IPS DF 6.9 (cell line): ENCODE results near the gene IRAK3.
A peak's percentile ranks its signal among the peaks of the same experiment; 100 is the strongest.

ENCODE experiments used
- DNase-seq: peaks from one replicate; pipeline ENCODE4 v3.0.0-alpha.2; 2013; ENCODE audit warnings: low read depth, low spot score
- H3K27ac ChIP-seq: one replicate; pipeline ENCODE4 v1.5.1; 2013; ENCODE audit warnings: low read length, control low read depth
- H3K27me3 ChIP-seq: 2 replicates; pipeline ENCODE4 v1.6.1; 2013; ENCODE audit warnings: mild to moderate bottlenecking, low read length; ENCODE audit not compliant: control insufficient read depth, insufficient read depth
- H3K36me3 ChIP-seq: 2 replicates; pipeline ENCODE4 v1.6.1; 2013; ENCODE audit warnings: low read length; ENCODE audit not compliant: control insufficient read depth, insufficient read depth
- H3K4me1 ChIP-seq: 2 replicates; pipeline ENCODE4 v1.6.1; 2013; ENCODE audit warnings: low read length; ENCODE audit not compliant: control insufficient read depth, insufficient read depth
- H3K4me3 ChIP-seq: 2 replicates; pipeline ENCODE4 v1.5.1; 2013; ENCODE audit warnings: mild to moderate bottlenecking, low read length
- H3K9me3 ChIP-seq: 2 replicates; pipeline ENCODE4 v1.6.1; 2013; ENCODE audit warnings: low read length, inconsistent platforms; ENCODE audit not compliant: control insufficient read depth, insufficient read depth
- WGBS: extraction: QIAGEN DNeasy Blood & Tissue Kit; methylation state at CpG from one replicate; pipeline ENCODE4 v1.1.7; 2013; ENCODE audit warnings: mixed read lengths, missing lambda C conversion rate; ENCODE audit not compliant: insufficient read length, insufficient coverage; 5-methylcytosine and 5-hydroxymethylcytosine counted together

Gene IRAK3

GRCh38 chr12:66258011-66258410 lies 69.0 kb downstream of the IRAK3 start:
- Histone ChIP-seq H3K36me3 (no peaks in the 10 kb centered on the region), H3K27ac (no peak overlapping the region), H3K27me3 (no peaks in the 10 kb centered on the region), H3K4me1 (no peaks in the 10 kb centered on the region; the same call in 1 of the 2 replicates), H3K9me3 (no peaks in the 10 kb centered on the region), H3K4me3 (no peak overlapping the region)
- no peak for DNase-seq
- WGBS: no CpG with 5 or more reads among the region's 3 CpGs

GRCh38 chr12:66262737-66263136 lies 73.7 kb downstream of the IRAK3 start:
- no peak overlapping the region for H3K4me3 ChIP-seq

GRCh38 chr12:66268562-66268961 lies 79.5 kb downstream of the IRAK3 start:
- no peak for DNase-seq
- Histone ChIP-seq H3K27ac (no peak overlapping the region), H3K4me1 (peaks cover 2% of the 10 kb centered on the region; the same call in 1 of the 2 replicates), H3K27me3 (no peaks in the 10 kb centered on the region), H3K36me3 (no peaks in the 10 kb centered on the region), H3K9me3 (no peaks in the 10 kb centered on the region), H3K4me3 (no peak overlapping the region)
- WGBS: no CpG with 5 or more reads among the region's 3 CpGs

More at GRCh38 chr12:66262737-66263136, 73.7 kb downstream of the IRAK3 start:
- H3K36me3 ChIP-seq: no peaks in the 10 kb centered on the region
- no peaks in the 10 kb centered on the region; the same call in 1 of the 2 replicates for H3K4me1 ChIP-seq
- no peak overlapping the region for H3K27ac ChIP-seq
- no peaks in the 10 kb centered on the region for H3K9me3 ChIP-seq
- no peaks in the 10 kb centered on the region for H3K27me3 ChIP-seq
- no peak for DNase-seq

- Histone ChIP-seq H3K4me3 (no peak overlapping the region), H3K27me3 (no peaks in the 10 kb centered on the region), H3K27ac (no peak overlapping the region), H3K4me1 (peaks cover 2% of the 10 kb centered on the region; the same call in 1 of the 2 replicates), H3K36me3 (no peaks in the 10 kb centered on the region), H3K9me3 (no peaks in the 10 kb centered on the region)
- WGBS: no CpG with 5 or more reads among the region's 6 CpGs
- DNase-seq: no peak
These were observed 80.1 kb downstream of the IRAK3 start for GRCh38 chr12:66269142-66269541.

- Histone ChIP-seq H3K27ac (no peak overlapping the region), H3K4me1 (peaks cover 2% of the 10 kb centered on the region; the same call in 1 of the 2 replicates)
- DNase-seq: no peak
These were observed 80.9 kb downstream of the IRAK3 start for GRCh38 chr12:66269757-66270383.

GRCh38 chr12:66270613-66271012 lies 81.6 kb downstream of the IRAK3 start:
- no peaks in the 10 kb centered on the region for H3K36me3 ChIP-seq
- DNase-seq: no peak
- no peaks in the 10 kb centered on the region for H3K27me3 ChIP-seq
- no peaks in the 10 kb centered on the region for H3K9me3 ChIP-seq
- no peak overlapping the region for H3K4me3 ChIP-seq
- whole genome bisulfite sequencing: no CpG with 5 or more reads among the region's 1 CpG
- H3K27ac ChIP-seq: no peak overlapping the region
- H3K4me1 ChIP-seq: peaks cover 2% of the 10 kb centered on the region; the same call in 1 of the 2 replicates

More at GRCh38 chr12:66269757-66270383, 80.9 kb downstream of the IRAK3 start:
- no CpG with 5 or more reads among the region's 5 CpGs for WGBS
- H3K4me3 ChIP-seq: no peak overlapping the region
- no peaks in the 10 kb centered on the region for H3K9me3 ChIP-seq
- no peaks in the 10 kb centered on the region for H3K27me3 ChIP-seq
- no peaks in the 10 kb centered on the region for H3K36me3 ChIP-seq

GRCh38 chr12:66272650-66273049 lies 83.6 kb downstream of the IRAK3 start:
- H3K4me1 ChIP-seq: peaks cover 2% of the 10 kb centered on the region; the same call in 1 of the 2 replicates
- WGBS: no CpG with 5 or more reads among the region's 3 CpGs
- no peak overlapping the region for H3K27ac ChIP-seq
- H3K9me3 ChIP-seq: no peaks in the 10 kb centered on the region
- no peaks in the 10 kb centered on the region for H3K27me3 ChIP-seq
- no peak for DNase-seq
- no peak overlapping the region for H3K4me3 ChIP-seq
- H3K36me3 ChIP-seq: no peaks in the 10 kb centered on the region

- no peak for DNase-seq
- no CpG with 5 or more reads among the region's 1 CpG for WGBS
- H3K27me3 ChIP-seq: no peaks in the 10 kb centered on the region
- no peaks in the 10 kb centered on the region for H3K36me3 ChIP-seq
- H3K9me3 ChIP-seq: no peaks in the 10 kb centered on the region
- no peak overlapping the region for H3K4me3 ChIP-seq
- peaks cover 2% of the 10 kb centered on the region; the same call in 1 of the 2 replicates for H3K4me1 ChIP-seq
- H3K27ac ChIP-seq: peak overlapping the region; percentile 45
These were observed 84.1 kb downstream of the IRAK3 start for GRCh38 chr12:66273147-66273546.

GRCh38 chr12:66275040-66275439 lies 86.0 kb downstream of the IRAK3 start:
- Histone ChIP-seq H3K4me1 (no peaks in the 10 kb centered on the region; the same call in 1 of the 2 replicates), H3K36me3 (no peaks in the 10 kb centered on the region), H3K4me3 (no peak overlapping the region), H3K27ac (no peak overlapping the region), H3K27me3 (no peaks in the 10 kb centered on the region), H3K9me3 (no peaks in the 10 kb centered on the region)
- WGBS: no CpG with 5 or more reads among the region's 2 CpGs
- no peak for DNase-seq

GRCh38 chr12:66279123-66279712 lies 90.2 kb downstream of the IRAK3 start:
- no peak for DNase-seq
- no CpG with 5 or more reads among the region's 3 CpGs for WGBS
- Histone ChIP-seq H3K4me3 (no peak overlapping the region), H3K27ac (no peak overlapping the region), H3K27me3 (no peaks in the 10 kb centered on the region), H3K9me3 (no peaks in the 10 kb centered on the region), H3K36me3 (no peaks in the 10 kb centered on the region), H3K4me1 (no peaks in the 10 kb centered on the region)

GRCh38 chr12:66280561-66280960 lies 91.5 kb downstream of the IRAK3 start:
- H3K9me3 ChIP-seq: no peaks in the 10 kb centered on the region
- no peak overlapping the region for H3K27ac ChIP-seq
- H3K36me3 ChIP-seq: no peaks in the 10 kb centered on the region
- H3K27me3 ChIP-seq: no peaks in the 10 kb centered on the region
- no peak for DNase-seq
- no CpG with 5 or more reads among the region's 1 CpG for WGBS
- H3K4me1 ChIP-seq: no peaks in the 10 kb centered on the region
- no peak overlapping the region for H3K4me3 ChIP-seq
